Kidney tubule cell (primary cell): ENCODE results near the gene INPP5D.
"Not testable (repeated sequence)": the region's sequence is repeated elsewhere in the genome, so short reads cannot be mapped to it uniquely, and the experiment has no call there.

Experiments
- DNase-seq: peaks from one replicate; pipeline ENCODE4 v3.0.0-alpha.2; 2018; ENCODE audit warnings: low spot score

Gene INPP5D

GRCh38 chr2:233032551-233033320, 27.4 kb upstream of the INPP5D start, which contains the start of gene NEU2:
Gene NEU2 (plus strand): TSS chr2:233032672. CDS start chr2:233032672, 0 bp downstream.
- no peak for DNase-seq

- peak; percentile 96 for DNase-seq
These were observed 26.5 kb upstream of the INPP5D start for GRCh38 chr2:233033672-233034071.

GRCh38 chr2:233034091-233034882, 25.9 kb upstream of the INPP5D start:
- DNase-seq, result no peak

- no peak for DNase-seq
These were observed 24.5 kb upstream of the INPP5D start for GRCh38 chr2:233035426-233036161.

GRCh38 chr2:233036162-233036838, 23.8 kb upstream of the INPP5D start:
- no peak for DNase-seq

GRCh38 chr2:233037078-233037477, 23.1 kb upstream of the INPP5D start:
- DNase-seq, result no peak

- no peak for DNase-seq
These were observed 20.8 kb upstream of the INPP5D start for GRCh38 chr2:233039212-233039845.

GRCh38 chr2:233039846-233040530, 20.2 kb upstream of the INPP5D start:
- no peak for DNase-seq

- no peak for DNase-seq
These were observed 19.6 kb upstream of the INPP5D start for GRCh38 chr2:233040571-233040970.

GRCh38 chr2:233041722-233042323, 18.3 kb upstream of the INPP5D start:
- no peak for DNase-seq

- DNase-seq, result no peak
These were observed 17.6 kb upstream of the INPP5D start for GRCh38 chr2:233042549-233042948.

GRCh38 chr2:233044974-233045605, 15.1 kb upstream of the INPP5D start:
- no peak for DNase-seq

GRCh38 chr2:233047206-233047605, 12.9 kb upstream of the INPP5D start:
- DNase-seq, result no peak

GRCh38 chr2:233047667-233048066, 12.5 kb upstream of the INPP5D start:
- no peak for DNase-seq

GRCh38 chr2:233048569-233049193, 11.5 kb upstream of the INPP5D start:
- no peak for DNase-seq

GRCh38 chr2:233049194-233049761, 10.9 kb upstream of the INPP5D start:
- no peak for DNase-seq

GRCh38 chr2:233051241-233052149, 8.6 kb upstream of the INPP5D start:
- DNase-seq, result no peak

- not testable (repeated sequence) for DNase-seq
These were observed 7.6 kb upstream of the INPP5D start for GRCh38 chr2:233052517-233052916.
